B cell (primary cell): ENCODE measurements around the gene TMEM208. TPM values are rescaled to one million over a fixed set of nuclear protein-coding genes. Genes with fewer than 3 reads are reported as not detected.

Experiments used
- ATAC-seq: fragments of 200-7000 bp; cut with Tn5 transposase; one replicate; pipeline ENCODE4 v1.10.0; 2021; ENCODE audit warnings: low read depth, mild to moderate bottlenecking, moderate number of reproducible peaks, moderate library complexity
- CTCF ChIA-PET: fragments of 350-600 bp; sonication (Branson Sonifier 250); formaldehyde crosslinking; loops from one replicate; lab custom pipeline; 2021; ENCODE audit warnings: antibody characterized with exemption, inconsistent platforms; lab: Charles Lee
- POLR2A ChIA-PET: fragments of 350-600 bp; sonication (Branson Sonifier 250); formaldehyde crosslinking; loops from one replicate; lab custom pipeline; 2021; ENCODE audit warnings: antibody characterized with exemption; lab: Charles Lee
- DNase-seq: peaks from one replicate; pipeline ENCODE4 v3.0.0; 2013
- H2AFZ ChIP-seq: 2 replicates; pipeline ENCODE4 v1.6.1; 2012; ENCODE audit warnings: mild to moderate bottlenecking, low read depth, low read length; ENCODE audit not compliant: insufficient read depth, poor library complexity, severe bottlenecking
- H3K27ac ChIP-seq, 2 donors: 1 replicate in 1 of 2; 2 replicates in 1 of 2; pipeline ENCODE4 v1.5.1; 2012 to 2013; ENCODE audit warnings: low read length in 2 of 2, mild to moderate bottlenecking in 2 of 2, moderate library complexity in 1 of 2
- H3K27me3 ChIP-seq, 4 experiments: fragments of 200-600 bp in 1 of 4; sonication (generic) in 1 of 4; replicated peaks in 1 of 4; 1 replicate in 2 of 4; 2 replicates in 2 of 4; pipeline versions ENCODE4 v1.6.1 to v1.7.0; 2013 to 2016; ENCODE audit warnings: low read length in 3 of 4, mild to moderate bottlenecking in 2 of 4, mixed read lengths in 1 of 4, moderate library complexity in 1 of 4; ENCODE audit not compliant: insufficient read depth in 4 of 4, control insufficient read depth in 3 of 4; ENCODE audit errors: control extremely low read depth in 1 of 4
- H3K36me3 ChIP-seq, 2 experiments: replicated peaks in 1 of 2; 1 replicate in 1 of 2; 2 replicates in 1 of 2; pipeline versions ENCODE4 v1.6.1 to v1.7.1; 2013; ENCODE audit warnings: low read length in 1 of 2; ENCODE audit not compliant: insufficient read depth in 2 of 2, control insufficient read depth in 1 of 2; ENCODE audit errors: control extremely low read depth in 1 of 2, extremely low read depth in 1 of 2
- H3K4me1 ChIP-seq, 2 donors: fragments of 200-600 bp in 1 of 2; sonication (generic) in 1 of 2; 1 replicate in 1 of 2; 2 replicates in 1 of 2; pipeline versions ENCODE4 v1.5.1 to v1.6.1; 2013 to 2017; ENCODE audit warnings: low read length in 2 of 2; ENCODE audit not compliant: control insufficient read depth in 2 of 2, insufficient read depth in 2 of 2
- H3K4me2 ChIP-seq: replicated peaks from 2 replicates; pipeline ENCODE3; 2012; ENCODE audit warnings: mild to moderate bottlenecking, low read depth, low read length; ENCODE audit not compliant: poor library complexity, severe bottlenecking
- H3K4me3 ChIP-seq, 5 experiments: fragments of 200-600 bp in 1 of 5; sonication (generic) in 1 of 5; 1 replicate in 3 of 5; 2 replicates in 2 of 5; pipeline versions ENCODE4 v1.5.1 to v1.7.0; 2011 to 2016; ENCODE audit warnings: low read length in 4 of 5, mild to moderate bottlenecking in 4 of 5, low read depth in 2 of 5, control low read depth in 1 of 5, moderate library complexity in 1 of 5; ENCODE audit not compliant: insufficient read depth in 1 of 5; ENCODE audit errors: control extremely low read depth in 1 of 5, extremely low read depth in 1 of 5
- H3K79me2 ChIP-seq: fragments of 200-600 bp; sonication (generic); one replicate; pipeline ENCODE4 v1.6.0; 2016; ENCODE audit warnings: low read length; ENCODE audit not compliant: control insufficient read depth, insufficient read depth
- H3K9ac ChIP-seq: fragments of 200-600 bp; sonication (generic); 2 replicates; pipeline ENCODE4 v1.6.1; 2017; ENCODE audit warnings: mild to moderate bottlenecking, low read length, moderate library complexity
- H3K9me3 ChIP-seq, 3 donors: one replicate each; pipeline versions ENCODE4 v1.6.1 to v1.7.1; 2013; ENCODE audit warnings: low read length in 2 of 3; ENCODE audit not compliant: control insufficient read depth in 2 of 3, insufficient read depth in 1 of 3; ENCODE audit errors: control extremely low read depth in 1 of 3
- H4K20me1 ChIP-seq: 2 replicates; pipeline ENCODE4 v1.6.0; 2012; ENCODE audit warnings: mild to moderate bottlenecking, low read length; ENCODE audit not compliant: insufficient read depth, control insufficient read depth, poor library complexity, severe bottlenecking
- H3K27ac Mint-ChIP-seq: one replicate; pipeline ENCODE4 v1.8.0; 2021; ENCODE audit warnings: mixed read lengths
- H3K27me3 Mint-ChIP-seq: one replicate; pipeline ENCODE4 v1.8.0; 2021; ENCODE audit warnings: mixed read lengths
- H3K4me1 Mint-ChIP-seq: one replicate; pipeline ENCODE4 v1.8.0; 2021; ENCODE audit warnings: mixed read lengths
- H3K4me3 Mint-ChIP-seq: one replicate; pipeline ENCODE4 v1.8.0; 2021; ENCODE audit warnings: mixed read lengths
- H3K9me3 Mint-ChIP-seq: one replicate; pipeline ENCODE4 v1.8.0; 2022; ENCODE audit warnings: mixed read lengths; ENCODE audit not compliant: insufficient read depth
- EZH2 ChIP-seq: IDR thresholded peaks from 2 replicates; pipeline ENCODE4 v1.6.1; 2012; ENCODE audit warnings: borderline replicate concordance, low read depth, mild to moderate bottlenecking, moderate library complexity, low read length; ENCODE audit not compliant: insufficient read depth, poor library complexity, severe bottlenecking
- WGBS: methylation state at CpG from one replicate; pipeline ENCODE4 v1.1.5; 2013; ENCODE audit warnings: missing lambda C conversion rate; ENCODE audit not compliant: insufficient coverage; 5-methylcytosine and 5-hydroxymethylcytosine counted together
- intact Hi-C: fragments of 100-400 bp; cut with micrococcal nuclease; formaldehyde crosslinking; loops from one replicate; pipeline ENCODE4 v1.10.0; 2022
- polyA plus RNA-seq: library from polyadenylated mRNA; depleted of rRNA; stranded (reverse); fragments of >200 nt; gene quantifications from 2 replicates; pipeline ENCODE4 v1.2.3, GENCODE V29; 2012
- total RNA-seq, 2 donors: library from RNA; stranded (reverse); fragments of 120-200 nt in 1 of 2; gene quantifications; 1 replicate in 1 of 2; 2 replicates in 1 of 2; pipeline versions ENCODE4 v1.2.3 to v1.2.4, GENCODE V29; 2013 to 2022
- TF ChIP-seq, protein P1 (sequence below): fragments of 200-600 bp; IDR thresholded peaks from one replicate; pipeline ENCODE4 v1.8.0; 2022; ENCODE audit warnings: antibody characterized with exemption, mild to moderate bottlenecking

The TMEM208 gene
- total and polyA plus RNA-seq, 2 donors (not counting 1 experiment from before 2014, with no cell fraction given), result 36.1 to 40.4 TPM

GRCh38 chr16:67229906-67230808, 3.2 kb downstream of the TMEM208 start:
- Mint-ChIP-seq H3K27ac (no peak overlapping the region), H3K9me3 (no peaks in the 10 kb centered on the region), H3K4me1 (peaks cover 28% of the 10 kb centered on the region), H3K4me3 (peak overlapping the region; percentile 19), H3K27me3 (no peaks in the 10 kb centered on the region)
- DNase-seq (no peak), ATAC-seq (no peak)
- Histone ChIP-seq H3K4me1 (peaks cover 15 to 22% of the 10 kb centered on the region in 2 donors), H3K4me2 (no peak overlapping the region), H3K9ac (no peak overlapping the region), H3K27ac (no peak overlapping the region), H4K20me1 (peaks cover 19% of the 10 kb centered on the region), H2AFZ (no peak overlapping the region), H3K9me3 (no peaks in the 10 kb centered on the region), H3K4me3 (no peak overlapping the region), H3K27me3 (no peaks in the 10 kb centered on the region), H3K79me2 (peaks cover 17% of the 10 kb centered on the region), H3K36me3 (peaks cover 0 to 41% of the 10 kb centered on the region in 2 experiments)
- ChIA-PET CTCF (interaction anchor here (2.5 kb wide), 1 partner anchor 15 kb away, joined by 9 read pairs; no protein-coding TSS in a partner anchor), POLR2A (no interaction called here)
- intact Hi-C loops, result no loop called here
- no peak for TF ChIP-seq EZH2
- TF ChIP-seq, protein P1, sequence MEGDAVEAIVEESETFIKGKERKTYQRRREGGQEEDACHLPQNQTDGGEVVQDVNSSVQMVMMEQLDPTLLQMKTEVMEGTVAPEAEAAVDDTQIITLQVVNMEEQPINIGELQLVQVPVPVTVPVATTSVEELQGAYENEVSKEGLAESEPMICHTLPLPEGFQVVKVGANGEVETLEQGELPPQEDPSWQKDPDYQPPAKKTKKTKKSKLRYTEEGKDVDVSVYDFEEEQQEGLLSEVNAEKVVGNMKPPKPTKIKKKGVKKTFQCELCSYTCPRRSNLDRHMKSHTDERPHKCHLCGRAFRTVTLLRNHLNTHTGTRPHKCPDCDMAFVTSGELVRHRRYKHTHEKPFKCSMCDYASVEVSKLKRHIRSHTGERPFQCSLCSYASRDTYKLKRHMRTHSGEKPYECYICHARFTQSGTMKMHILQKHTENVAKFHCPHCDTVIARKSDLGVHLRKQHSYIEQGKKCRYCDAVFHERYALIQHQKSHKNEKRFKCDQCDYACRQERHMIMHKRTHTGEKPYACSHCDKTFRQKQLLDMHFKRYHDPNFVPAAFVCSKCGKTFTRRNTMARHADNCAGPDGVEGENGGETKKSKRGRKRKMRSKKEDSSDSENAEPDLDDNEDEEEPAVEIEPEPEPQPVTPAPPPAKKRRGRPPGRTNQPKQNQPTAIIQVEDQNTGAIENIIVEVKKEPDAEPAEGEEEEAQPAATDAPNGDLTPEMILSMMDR, result no peak
- WGBS, result 96% methylated on average over 32 of the region's 32 CpGs
